G401 (cell line): ENCODE measurements around the gene WASF2. TPM values are rescaled to one million over a fixed set of nuclear protein-coding genes. Genes with fewer than 3 reads are reported as not detected.
A peak's percentile ranks its signal among the peaks of the same experiment; 100 is the strongest.

Experiments used
- DNase-seq: peaks from one replicate; pipeline ENCODE4 v3.0.0-alpha.2; 2015; ENCODE audit warnings: low spot score
- in situ Hi-C: cut with HindIII; loops from 2 replicates; pipeline ENCODE4 v1.10.0; 2016; ENCODE audit warnings: low sequenced_read_pairs, mixed read lengths
- total RNA-seq: library from RNA; depleted of rRNA; stranded (reverse); fragments of >200 nt; shearing (Covaris generic); gene quantifications from 2 replicates; pipeline ENCODE4 v1.2.3, GENCODE V29; 2014

WASF2 gene
- total RNA-seq, 1 experiment from 2014 or later, result 14.2 TPM

GRCh38 chr1:27368869-27369582 lies 120.9 kb downstream of the WASF2 start:
- peak; percentile 47 for DNase-seq
- in situ Hi-C loops, result no loop called here

GRCh38 chr1:27367160-27367650 lies 122.8 kb downstream of the WASF2 start:
- DNase-seq, result no peak
- in situ Hi-C loops, result no loop called here

GRCh38 chr1:27366411-27367159 lies 123.4 kb downstream of the WASF2 start, which contains the start of gene MAP3K6:
Gene MAP3K6, minus strand, starts transcription at chr1:27366961. Its CDS starts 364 bp downstream, at chr1:27366597.
- in situ Hi-C loops, result no loop called here
- DNase-seq, result peak; percentile 91

GRCh38 chr1:27366113-27366410 lies 123.9 kb downstream of the WASF2 start:
- peak; percentile 76 for DNase-seq
- in situ Hi-C loops, result no loop called here

- DNase-seq, result peak; percentile 93
Observed at GRCh38 chr1:27365372-27366112, 124.4 kb downstream of the WASF2 start.

GRCh38 chr1:27364696-27365371 lies 125.1 kb downstream of the WASF2 start:
- no peak for DNase-seq
- in situ Hi-C loops, result no loop called here

More at GRCh38 chr1:27365372-27366112, 124.4 kb downstream of the WASF2 start:
- in situ Hi-C loops, result no loop called here

GRCh38 chr1:27363766-27364695 lies 125.9 kb downstream of the WASF2 start:
- in situ Hi-C loops, result no loop called here
- DNase-seq, result no peak

- in situ Hi-C loops, result no loop called here
- no peak for DNase-seq
Observed at GRCh38 chr1:27361553-27361952, 128.4 kb downstream of the WASF2 start.

GRCh38 chr1:27361044-27361402 lies 128.9 kb downstream of the WASF2 start:
- in situ Hi-C loops, result no loop called here
- no peak for DNase-seq

GRCh38 chr1:27360159-27361043 lies 129.6 kb downstream of the WASF2 start:
- DNase-seq, result no peak
- in situ Hi-C loops, result no loop called here

GRCh38 chr1:27359822-27360158 lies 130.2 kb downstream of the WASF2 start:
- no peak for DNase-seq
- in situ Hi-C loops, result no loop called here

GRCh38 chr1:27358928-27359313 lies 131.0 kb downstream of the WASF2 start:
- no peak for DNase-seq
- in situ Hi-C loops, result no loop called here

GRCh38 chr1:27358038-27358927 lies 131.7 kb downstream of the WASF2 start:
- DNase-seq, result no peak
- in situ Hi-C loops, result no loop called here

GRCh38 chr1:27357281-27358037 lies 132.5 kb downstream of the WASF2 start:
- in situ Hi-C loops, result no loop called here
- DNase-seq, result peak; percentile 79

GRCh38 chr1:27356619-27357280 lies 133.2 kb downstream of the WASF2 start:
- in situ Hi-C loops, result no loop called here
- no peak for DNase-seq

- DNase-seq, result no peak
- in situ Hi-C loops, result no loop called here
Observed at GRCh38 chr1:27356277-27356618, 133.7 kb downstream of the WASF2 start.
